Activated naive CD8-positive, alpha-beta T cell treated with anti-CD3 and anti-CD28 coated beads, Interleukin-2, amount 50 U/mL, for 16 hours (primary cell): Measurements from ENCODE around the gene DNAI2.
"Not testable (repeated sequence)": the region's sequence is repeated elsewhere in the genome, so short reads cannot be mapped to it uniquely, and the experiment has no call there.

Source experiments
- DNase-seq: peaks from one replicate; pipeline ENCODE4 v3.0.0-alpha.2; 2020; ENCODE audit warnings: low read depth, low spot score

Gene DNAI2

DNA sequence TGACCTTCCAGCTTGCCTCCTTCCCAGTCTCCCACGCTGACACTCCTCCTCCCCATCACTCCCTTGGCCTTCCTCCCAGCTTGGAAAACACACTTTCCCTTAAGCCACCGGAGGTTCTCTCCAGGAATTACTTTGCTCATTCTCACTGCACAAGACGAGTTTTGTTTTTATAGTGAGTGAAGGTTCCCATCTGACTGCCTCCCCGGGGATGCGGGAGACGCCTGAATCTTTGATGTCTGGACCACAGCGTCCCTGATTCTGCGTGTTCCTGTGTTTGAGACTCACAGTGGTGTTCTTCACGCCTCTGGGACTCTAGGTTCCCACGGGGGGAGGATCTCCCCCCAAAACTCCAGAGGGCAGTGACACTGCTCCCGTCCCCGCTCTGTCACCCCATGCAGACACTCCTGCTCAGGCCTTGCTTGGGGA is 2.0 kb downstream of the DNAI2 start:
- no peak for DNase-seq

DNA sequence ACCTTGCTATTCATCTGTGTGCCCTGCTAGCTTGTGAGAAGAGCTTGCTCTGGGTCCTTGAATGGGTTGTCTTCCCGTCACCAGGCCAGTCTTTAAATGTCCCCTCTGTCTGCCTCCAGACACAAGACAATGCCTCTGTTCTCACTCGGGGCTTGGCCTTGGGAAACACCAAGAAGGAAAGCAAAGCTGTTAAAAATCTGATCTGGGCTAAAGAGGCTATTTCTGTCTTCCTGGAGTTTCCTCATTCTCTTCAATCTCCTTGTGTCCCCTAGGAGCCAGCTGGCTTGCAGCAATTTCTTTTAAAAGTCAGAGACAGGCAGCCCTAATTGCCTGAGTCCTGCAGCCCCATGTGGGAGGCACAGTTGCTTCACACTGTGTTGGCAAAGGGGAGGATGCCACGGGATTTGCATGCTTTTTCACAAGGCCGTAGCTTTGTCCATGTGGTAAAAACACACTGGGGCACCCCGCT is 2.5 kb downstream of the DNAI2 start:
- no peak for DNase-seq

DNA sequence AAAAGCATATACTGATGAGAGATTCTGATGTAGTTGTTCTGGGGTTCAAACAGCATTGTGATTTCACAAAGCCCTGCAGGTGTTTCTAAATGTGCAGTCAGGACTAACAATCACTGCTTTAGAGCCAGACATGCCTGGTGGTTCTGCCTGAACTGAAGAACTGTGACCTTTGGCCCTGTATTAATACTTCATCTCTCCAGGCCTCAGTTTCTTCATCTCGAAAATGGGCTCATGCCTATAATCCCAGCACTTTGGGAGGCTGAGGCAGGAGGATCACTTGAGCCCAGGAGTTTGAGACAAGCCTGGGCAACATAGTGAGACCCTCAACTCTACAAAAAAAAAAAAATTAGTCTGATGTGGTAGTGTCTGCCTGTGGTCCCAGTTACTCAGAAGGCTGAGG is 3.9 kb downstream of the DNAI2 start:
- no peak for DNase-seq

DNA sequence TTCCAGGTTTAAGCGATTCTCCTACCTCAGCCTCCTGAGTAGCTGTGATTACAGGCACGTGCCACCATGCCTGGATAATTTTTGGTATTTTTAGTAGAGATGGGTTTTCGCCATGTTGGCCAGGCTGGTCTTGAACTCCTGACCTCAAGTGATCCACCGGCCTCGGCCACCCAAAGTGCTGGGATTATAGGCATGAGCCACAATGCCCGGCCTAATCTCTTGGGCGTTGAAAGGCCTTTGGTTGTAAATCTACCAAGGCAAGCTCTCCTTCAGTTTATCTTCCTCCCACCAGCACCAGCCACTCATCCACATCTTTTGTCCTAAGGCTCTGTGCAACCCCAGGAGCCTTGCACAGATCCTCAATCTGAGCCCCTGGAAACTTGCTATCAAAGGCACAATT is 5.6 kb downstream of the DNAI2 start:
- not testable (repeated sequence) for DNase-seq

DNA sequence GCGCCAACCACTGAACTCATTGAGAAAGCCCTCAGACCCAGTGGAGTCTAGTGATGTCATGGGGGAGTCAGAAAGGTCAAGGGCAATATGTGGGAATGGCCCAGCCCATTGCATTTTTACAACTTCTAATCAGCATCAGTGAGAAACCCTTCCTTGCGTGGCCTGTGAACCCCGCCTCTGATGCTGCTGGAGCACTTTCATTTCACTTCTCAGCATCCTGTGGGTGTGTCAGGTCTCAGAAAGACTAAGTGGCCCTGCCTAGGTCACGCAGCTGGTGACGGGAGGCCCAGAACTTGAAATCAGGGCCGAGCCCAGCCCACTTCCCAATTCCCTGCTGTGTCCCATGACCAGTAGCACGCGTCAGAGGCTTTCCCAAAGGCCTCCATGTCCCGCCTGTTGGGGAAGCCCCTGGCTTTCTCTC is 6.1 kb downstream of the DNAI2 start:
- DNase-seq = no peak

DNA sequence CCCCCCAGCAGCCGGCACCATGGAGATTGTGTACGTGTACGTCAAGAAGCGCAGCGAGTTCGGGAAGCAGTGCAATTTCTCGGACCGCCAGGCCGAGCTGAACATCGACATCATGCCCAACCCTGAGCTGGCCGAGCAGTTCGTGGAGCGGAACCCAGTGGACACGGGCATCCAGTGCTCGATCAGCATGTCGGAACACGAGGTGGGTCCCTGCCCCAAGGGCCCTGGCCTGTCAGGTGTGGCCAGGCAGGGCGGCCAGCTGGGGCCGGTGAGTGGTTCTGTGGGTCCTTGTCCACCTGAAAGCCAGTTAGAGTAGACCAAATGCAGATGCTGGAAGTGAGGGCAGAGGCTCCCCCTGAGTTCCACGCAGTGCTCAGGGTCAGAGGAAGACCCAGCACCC is 7.8 kb downstream of the DNAI2 start:
- DNase-seq = no peak

DNA sequence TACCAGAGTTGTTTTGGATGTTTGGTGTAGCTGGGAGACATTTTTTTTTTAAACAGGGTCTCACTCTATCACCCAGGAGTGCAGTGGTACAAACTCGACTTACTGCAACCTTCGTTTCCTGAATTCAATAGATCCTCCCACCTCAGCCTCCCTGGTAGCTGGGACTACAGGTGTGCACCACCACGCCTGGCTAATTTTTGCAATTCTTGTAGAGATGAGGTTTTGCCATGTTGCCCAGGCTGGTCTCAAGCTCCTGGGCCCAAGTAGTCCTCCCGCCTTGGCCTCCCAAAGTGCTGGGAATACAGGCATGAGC is 8.2 kb downstream of the DNAI2 start:
- DNase-seq = not testable (repeated sequence)

DNA sequence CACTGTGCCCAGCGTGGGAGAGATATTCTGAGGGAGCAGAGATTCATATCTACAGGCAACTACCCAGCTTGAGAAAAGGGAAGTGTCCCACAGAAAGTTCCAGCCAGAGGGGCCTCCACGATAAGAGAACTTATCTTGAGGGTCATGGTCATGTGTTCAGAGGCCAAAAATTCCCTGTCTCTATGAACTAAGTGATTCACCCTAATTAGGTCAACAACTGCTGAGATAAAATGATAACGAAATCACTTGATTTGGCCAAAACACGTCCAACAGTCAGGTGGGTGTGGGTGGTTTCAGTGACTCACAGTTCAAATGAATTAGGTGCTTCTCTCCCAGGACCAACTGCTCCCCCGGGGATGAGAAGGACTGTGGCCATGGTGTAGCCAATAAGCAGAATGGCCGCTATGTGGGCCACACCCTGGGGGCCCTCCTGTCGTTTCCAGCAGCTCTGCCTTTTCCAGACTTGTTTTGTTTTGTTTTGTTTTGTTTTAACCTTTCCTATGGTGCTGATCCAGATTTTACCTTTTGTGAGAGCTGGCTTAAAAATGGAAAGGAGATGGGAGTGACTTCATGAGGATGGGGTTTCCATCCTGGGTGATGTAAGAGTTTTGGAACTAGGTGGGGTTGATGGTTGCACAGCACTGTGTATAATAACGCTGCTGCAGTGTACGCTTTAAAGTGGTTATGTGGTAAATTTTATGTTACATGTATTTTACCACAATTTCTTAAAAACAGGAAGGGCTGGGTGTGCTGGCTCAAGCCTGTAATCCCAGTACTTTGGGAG is 8.7 kb downstream of the DNAI2 start:
- no peak for DNase-seq

DNA sequence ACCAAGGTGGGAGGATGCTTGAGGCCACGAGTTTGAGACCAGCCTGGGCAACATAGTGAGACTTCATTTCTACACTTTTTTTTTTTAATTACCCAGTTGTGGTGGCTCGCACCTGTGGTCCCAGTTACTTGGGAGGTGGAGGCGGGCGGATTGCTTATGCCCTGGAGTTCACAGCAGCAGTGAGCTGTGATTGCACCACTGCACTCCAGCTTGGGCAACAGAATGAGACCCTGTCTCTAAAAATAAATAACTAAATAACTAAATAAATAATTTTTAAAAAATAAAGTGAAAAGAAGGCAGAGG is 9.3 kb downstream of the DNAI2 start:
- DNase-seq = no peak

DNA sequence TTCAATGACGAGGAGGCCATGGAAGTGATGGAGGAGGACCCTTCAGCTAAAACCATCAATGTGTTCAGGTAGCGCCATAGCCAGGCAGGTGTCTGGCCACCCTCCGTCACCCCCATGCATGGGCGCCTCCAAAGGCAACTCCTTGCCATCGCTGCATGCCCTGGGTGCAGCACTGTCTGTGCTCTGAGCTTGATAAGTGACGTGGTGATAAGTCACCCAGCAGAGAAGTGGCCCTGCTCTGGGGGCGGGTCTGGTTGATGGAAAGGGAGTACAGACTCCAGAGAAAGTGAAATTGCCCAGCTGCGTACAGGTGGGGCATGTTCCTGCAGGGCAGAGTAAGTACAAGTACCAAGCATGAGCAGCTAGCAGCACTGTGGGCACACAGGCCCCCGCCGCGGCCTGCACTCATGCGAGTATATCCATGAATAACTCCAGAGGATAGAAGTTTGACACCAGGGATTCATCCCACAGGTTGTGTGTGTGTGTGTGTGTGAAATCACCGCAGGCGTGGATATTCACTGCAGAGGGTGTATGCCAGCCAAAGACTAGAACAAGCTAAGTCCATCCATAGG is 13.1 kb downstream of the DNAI2 start:
- DNase-seq = no peak

DNA sequence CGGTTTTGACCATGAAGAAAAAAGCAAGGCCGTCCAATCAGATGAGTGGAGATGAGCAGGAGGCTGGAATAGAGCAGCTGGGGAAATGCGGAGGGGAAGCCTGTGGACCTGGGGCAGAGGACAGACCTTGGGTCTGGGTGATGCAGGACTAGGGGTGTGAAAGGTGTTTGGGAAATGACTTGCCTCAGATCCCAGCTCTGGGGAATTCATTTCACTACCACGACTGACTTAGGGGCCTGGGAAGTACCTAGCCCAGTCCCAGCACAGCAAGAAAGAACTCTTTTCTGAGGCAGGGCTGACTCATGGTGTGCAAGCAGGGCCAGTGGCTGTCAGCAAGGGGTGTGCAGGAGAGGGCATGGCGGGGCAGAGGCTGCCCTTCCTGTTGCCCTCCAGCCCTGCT is 14.8 kb downstream of the DNAI2 start:
- DNase-seq = no peak

DNA sequence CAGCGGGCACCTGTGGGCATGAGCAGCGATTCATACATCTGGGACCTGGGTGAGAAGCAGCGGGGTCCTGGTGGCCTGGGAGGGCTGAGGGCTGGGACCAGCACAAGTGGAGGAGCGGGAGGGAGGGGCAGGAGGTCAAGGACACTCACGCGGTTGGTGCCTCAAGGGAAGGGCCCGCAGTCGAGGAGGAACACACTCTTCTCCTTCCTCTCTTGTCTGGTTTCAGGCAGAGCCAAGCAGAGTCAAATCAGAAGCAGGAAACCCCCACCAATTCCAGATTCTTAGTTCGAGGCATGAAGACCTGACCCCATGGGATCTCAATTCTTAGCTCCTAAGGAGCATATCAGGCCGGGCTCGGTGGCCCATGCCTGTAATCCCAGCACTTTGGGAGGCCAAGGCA is 15.7 kb downstream of the DNAI2 start:
- no peak for DNase-seq

DNA sequence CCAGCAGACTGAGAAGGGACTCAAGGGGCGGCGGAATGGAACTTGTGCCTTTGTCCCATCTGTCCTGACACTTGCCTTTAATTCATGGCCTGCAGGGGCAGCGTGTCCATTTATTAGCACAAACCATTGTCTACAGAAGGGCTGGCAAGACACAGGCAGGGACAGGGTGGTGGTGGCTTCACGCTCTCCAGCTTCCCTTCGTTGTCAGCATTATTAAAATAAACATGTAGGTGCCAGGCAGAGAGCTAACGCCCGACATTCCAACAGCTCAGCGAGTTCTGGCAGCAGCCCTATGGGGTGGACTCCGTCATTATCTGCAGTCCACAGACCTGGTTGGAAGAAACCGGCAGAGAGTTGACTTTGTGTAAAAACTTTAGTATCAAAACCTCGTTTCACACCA is 16.3 kb downstream of the DNAI2 start:
- DNase-seq = no peak

DNA sequence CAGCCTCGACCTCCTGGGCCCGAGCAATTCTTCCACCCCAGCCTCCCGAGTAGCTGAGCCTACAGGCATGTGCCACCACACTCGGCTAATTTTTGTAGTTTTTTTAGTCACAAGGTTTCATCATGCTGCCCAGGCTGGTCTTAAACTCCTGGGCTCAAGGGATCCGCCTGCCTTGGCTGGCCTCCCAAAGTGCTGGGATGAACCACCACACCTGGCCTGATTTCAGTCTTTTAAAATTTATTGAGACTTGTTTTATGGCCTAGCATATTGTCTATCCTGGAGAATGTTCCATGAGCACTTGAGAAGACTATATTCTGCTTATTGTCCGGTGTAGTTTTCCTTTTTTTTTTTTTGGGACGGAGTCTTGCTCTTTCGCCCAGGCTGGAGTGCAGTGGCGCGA is 18.5 kb downstream of the DNAI2 start:
- DNase-seq = no peak

DNA sequence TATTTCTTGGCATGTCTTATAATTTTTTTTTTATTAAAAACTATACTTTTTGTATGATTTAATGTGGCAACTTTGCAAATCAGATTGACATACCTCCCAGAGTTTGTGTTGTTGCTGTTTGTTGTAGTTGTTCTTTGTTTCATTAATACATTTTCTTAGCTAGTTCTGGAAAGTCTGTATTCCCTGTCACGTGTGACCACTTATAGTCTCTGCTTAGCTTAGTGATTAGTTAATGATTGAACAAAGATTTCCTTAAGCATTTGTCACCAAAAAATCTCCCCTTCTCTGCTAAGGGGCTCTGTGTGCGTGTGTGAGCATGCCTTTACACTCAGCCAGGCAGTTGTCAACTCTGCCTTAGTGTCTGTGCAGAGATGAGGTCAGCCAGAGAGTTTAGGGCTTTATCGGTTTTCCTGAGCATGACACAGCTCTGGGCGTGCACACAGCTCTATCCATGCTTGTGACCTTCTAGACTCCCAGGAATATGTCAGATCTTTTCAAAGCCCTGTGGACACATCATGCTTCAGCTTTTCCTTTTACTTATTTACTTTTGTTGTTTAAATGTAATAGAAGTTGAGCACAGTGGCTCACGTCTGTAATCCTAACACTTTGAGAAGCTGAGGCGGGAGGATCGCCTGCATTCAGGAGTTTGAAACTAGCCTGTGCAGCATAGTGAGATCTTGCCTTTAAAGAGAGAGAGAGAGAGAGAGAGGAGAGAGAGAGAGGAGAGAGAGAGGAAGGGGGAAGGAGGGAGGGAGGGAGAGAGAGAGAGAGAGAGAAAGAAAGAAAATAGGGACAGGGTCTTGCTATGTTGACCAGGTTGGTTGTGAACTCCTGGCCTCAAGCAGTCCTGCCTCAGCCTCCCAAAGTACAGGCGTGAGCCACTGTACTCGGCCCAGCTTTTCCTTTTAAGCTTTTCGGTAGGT is 21.9 kb downstream of the DNAI2 start:
- no peak for DNase-seq

DNA sequence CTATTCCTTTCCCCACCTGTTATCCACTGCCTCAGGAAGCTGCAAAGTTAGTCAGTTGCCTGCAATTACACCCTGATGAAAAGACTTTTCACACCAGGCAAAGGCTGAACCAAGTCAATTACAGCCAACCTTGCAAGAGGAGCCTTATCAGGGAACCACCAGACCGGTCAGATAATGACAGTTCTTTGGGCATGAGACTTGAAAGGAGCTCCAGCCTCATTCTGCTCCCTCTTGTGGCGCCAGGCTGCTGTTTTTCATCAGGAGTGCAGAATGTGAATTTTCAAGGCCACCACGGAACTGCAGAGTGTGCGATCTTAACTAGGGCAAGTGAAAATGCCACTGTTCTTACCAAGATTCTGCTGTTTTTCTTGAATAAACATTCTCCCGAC is 22.5 kb downstream of the DNAI2 start:
- no peak for DNase-seq

DNA sequence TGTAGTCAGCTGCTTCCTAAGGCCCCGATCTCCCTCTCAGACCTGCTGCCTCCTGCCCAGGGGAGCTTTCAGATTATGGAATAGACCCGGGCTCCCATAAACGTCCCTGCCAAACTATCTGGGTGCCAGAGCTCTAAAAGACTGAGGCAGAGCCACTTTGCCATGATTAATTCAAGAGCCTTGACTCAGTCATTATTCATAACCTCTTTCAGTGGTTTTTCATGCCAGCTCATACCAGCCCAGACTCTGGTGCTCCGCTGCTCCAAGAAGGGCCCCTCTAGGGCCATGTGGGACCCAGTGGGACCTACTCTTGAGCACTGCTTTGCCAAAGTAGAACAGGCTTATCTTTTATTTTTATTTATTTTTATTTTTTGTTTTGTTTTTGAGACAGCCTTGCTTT is 23.9 kb downstream of the DNAI2 start:
- DNase-seq = no peak

DNA sequence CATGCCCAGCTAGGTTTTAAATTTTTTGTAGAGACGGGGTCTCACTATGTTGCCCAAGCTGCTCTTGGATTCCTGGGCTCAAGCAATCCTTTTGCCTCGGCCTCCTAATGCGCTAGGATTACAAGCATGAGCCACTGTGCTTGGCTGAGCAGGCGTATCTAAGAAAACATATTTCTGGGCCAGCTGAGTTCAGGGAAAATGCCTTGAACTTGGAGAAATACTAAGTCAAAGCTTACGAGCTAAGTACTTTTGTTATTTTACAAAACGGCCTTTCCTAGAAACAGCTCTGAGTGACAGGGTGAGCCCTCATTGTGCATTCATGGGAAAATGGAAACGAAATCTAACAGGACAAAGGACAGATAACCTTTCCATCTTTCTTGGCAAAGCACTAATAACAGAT is 24.7 kb downstream of the DNAI2 start:
- DNase-seq = no peak

DNA sequence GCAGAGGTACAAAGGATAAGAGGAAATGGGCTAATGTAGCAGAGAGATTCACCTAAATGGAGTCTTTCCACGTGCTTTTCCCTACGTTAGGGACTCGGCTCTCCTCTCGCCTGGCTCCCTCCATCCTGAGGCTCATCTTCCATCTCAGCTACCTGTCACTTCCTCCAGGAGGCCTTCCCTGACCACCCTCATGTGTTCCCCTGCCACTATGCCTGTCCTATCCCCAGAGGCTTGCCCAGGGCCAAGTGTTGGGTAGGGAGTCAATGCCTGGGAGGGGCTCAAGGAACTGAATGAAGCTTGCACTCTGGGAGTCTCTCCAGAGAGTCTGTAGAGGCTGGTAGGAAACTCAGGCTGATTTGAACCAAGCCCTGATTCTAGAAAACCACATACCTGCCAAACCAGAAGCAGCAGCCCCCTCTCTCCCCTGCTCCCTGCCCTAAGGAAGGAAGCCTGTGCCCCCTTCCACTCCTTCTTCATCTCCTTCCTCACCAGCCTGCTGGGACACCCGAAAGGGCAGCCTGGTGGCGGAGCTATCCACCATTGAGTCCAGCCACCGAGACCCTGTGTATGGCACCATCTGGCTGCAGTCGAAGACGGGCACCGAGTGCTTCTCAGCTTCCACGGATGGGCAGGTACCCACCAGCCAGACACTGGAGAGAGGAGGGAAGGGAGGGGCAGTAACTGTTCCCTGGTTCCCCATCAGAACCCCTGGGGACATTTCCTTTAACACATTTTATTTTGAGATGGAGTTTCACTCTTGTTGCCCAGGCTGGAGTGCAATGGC is 25.4 kb downstream of the DNAI2 start:
- DNase-seq = no peak

DNA sequence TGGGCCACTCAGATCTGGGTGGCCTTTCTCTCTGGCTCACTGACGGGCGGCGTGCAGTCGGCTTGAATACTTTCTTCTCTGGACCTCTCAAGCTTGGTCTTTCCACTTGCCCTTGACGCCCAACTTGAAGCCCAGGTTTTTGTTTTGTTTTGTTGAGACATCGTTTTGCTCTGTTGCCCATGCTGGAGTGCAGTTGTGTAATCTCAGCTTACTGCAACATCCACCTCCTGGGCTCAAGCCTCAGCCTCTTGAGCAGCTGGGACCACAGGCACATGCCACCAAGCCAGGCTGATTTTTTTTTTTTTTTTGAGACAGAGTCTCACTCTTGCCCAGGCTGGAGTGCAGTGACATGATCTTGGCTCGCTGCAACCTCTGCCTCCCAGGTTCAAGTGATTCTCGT is 29.3 kb downstream of the DNAI2 start:
- no peak for DNase-seq

DNA sequence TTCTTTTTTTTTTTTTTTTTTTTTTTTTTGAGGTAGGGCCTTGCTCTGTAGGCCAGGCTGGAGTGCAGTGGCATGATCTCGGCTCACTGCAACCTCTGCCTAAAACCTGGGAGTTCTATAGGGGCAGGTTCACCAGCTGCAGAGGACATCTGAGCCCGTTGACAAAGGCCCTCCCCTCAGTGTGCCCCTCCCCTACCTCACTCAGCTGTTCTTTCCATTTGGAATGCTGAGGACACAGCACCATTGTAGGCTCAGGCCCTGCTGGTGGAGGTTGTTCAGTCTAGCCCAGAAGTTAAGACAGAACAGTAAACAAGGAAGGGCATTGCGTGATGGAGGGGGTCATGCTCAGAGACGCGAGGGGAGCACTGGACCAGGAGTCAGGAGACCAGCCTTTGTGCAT is 30.1 kb downstream of the DNAI2 start:
- no peak for DNase-seq
